ENCODE results near the gene RGMB. TPM values are rescaled to one million over a fixed set of nuclear protein-coding genes. Genes with fewer than 3 reads are reported as not detected.

The RGMB gene
- polyA plus RNA-seq, 1 donor (not counting 4 experiments of a cell fraction or from before 2014, with no cell fraction given): 16.3 TPM

- no peaks in the 10 kb centered on the region for H4K20me1 ChIP-seq (ENCODE audit: control insufficient read depth, extremely low read depth, insufficient read depth, low read length)
- no peaks in the 10 kb centered on the region for H3K4me1 ChIP-seq (ENCODE audit: control insufficient read depth, extremely low read depth, insufficient read depth, low read length)
- H2AFZ ChIP-seq (ENCODE audit: control insufficient read depth, low read length): no peak overlapping the region
- DNase-seq (ENCODE audit: low read depth, low spot score) (no peak), FAIRE-seq (no peak)
- H3K4me2 ChIP-seq (ENCODE audit: control insufficient read depth, extremely low read depth, insufficient read depth, low read depth, low read length): no peak overlapping the region
- no peak overlapping the region for H3K27ac ChIP-seq (ENCODE audit: control insufficient read depth, insufficient read depth, low read length)
- no peaks in the 10 kb centered on the region for H3K79me2 ChIP-seq (ENCODE audit: control insufficient read depth, insufficient read depth, low read length)
- H3K4me3 ChIP-seq (ENCODE audit: control insufficient read depth in 2 of 3, extremely low read depth in 1 of 3, insufficient read depth in 2 of 3, low read depth in 1 of 3, low read length in 3 of 3): no peak overlapping the region
- no peaks in the 10 kb centered on the region for H3K9me1 ChIP-seq (ENCODE audit: control insufficient read depth, extremely low read depth, insufficient read depth, low read length)
- H3K36me3 ChIP-seq (ENCODE audit: control insufficient read depth in 2 of 2, extremely low read depth in 1 of 2, insufficient read depth in 2 of 2, low read length in 2 of 2): no peaks in the 10 kb centered on the region
- dilution Hi-C loops (cut with MboI; ENCODE audit: extremely low pct_ligation_motif_present, low sequenced_read_pairs): loop anchor here (25.0 kb wide), 1 partner anchor 321 kb away; no protein-coding TSS in a partner anchor
- H3K9ac ChIP-seq (ENCODE audit: control insufficient read depth, extremely low read depth, insufficient read depth, low read length): no peak overlapping the region
- no peaks in the 10 kb centered on the region for H3K9me3 ChIP-seq (ENCODE audit: control insufficient read depth, low read depth, low read length)
- no peak for TF ChIP-seq CTCF (optimal IDR thresholded peaks at IDR 0.05 in 1 of 3, IDR thresholded peaks at IDR 0.05 in 1 of 3, conservative IDR thresholded peaks at IDR 0.05 in 1 of 3; ENCODE audit: extremely low read depth in 1 of 3, insufficient read depth in 2 of 3, low read length in 3 of 3)
- no peaks in the 10 kb centered on the region for H3K27me3 ChIP-seq (ENCODE audit: control insufficient read depth, extremely low read depth, insufficient read depth, low read length)
These were observed 15.5 kb upstream of the RGMB start for GRCh38 chr5:98757978-98758377.

GRCh38 chr5:98763001-98763630 is 10.3 kb upstream of the RGMB start:
- H3K4me2 ChIP-seq (ENCODE audit: control insufficient read depth, extremely low read depth, insufficient read depth, low read depth, low read length): no peak overlapping the region

More at GRCh38 chr5:98763001-98763630, 10.3 kb upstream of the RGMB start:
- no peaks in the 10 kb centered on the region for H4K20me1 ChIP-seq (ENCODE audit: control insufficient read depth, extremely low read depth, insufficient read depth, low read length)
- no peaks in the 10 kb centered on the region for H3K9me3 ChIP-seq (ENCODE audit: control insufficient read depth, low read depth, low read length)
- no peaks in the 10 kb centered on the region for H3K79me2 ChIP-seq (ENCODE audit: control insufficient read depth, insufficient read depth, low read length)
- no peaks in the 10 kb centered on the region for H3K36me3 ChIP-seq (ENCODE audit: control insufficient read depth in 2 of 2, extremely low read depth in 1 of 2, insufficient read depth in 2 of 2, low read length in 2 of 2)
- no peak overlapping the region for H3K27ac ChIP-seq (ENCODE audit: control insufficient read depth, insufficient read depth, low read length)
- no peaks in the 10 kb centered on the region for H3K4me1 ChIP-seq (ENCODE audit: control insufficient read depth, extremely low read depth, insufficient read depth, low read length)
- no peak for DNase-seq (ENCODE audit: low read depth, low spot score)
- no peak overlapping the region for H3K4me3 ChIP-seq (ENCODE audit: control insufficient read depth in 2 of 3, extremely low read depth in 1 of 3, insufficient read depth in 2 of 3, low read depth in 1 of 3, low read length in 3 of 3)
- dilution Hi-C loops (cut with MboI; ENCODE audit: extremely low pct_ligation_motif_present, low sequenced_read_pairs): loop anchor here (25.0 kb wide), 1 partner anchor 326 kb away; no protein-coding TSS in a partner anchor
- H3K27me3 ChIP-seq (ENCODE audit: control insufficient read depth, extremely low read depth, insufficient read depth, low read length): no peaks in the 10 kb centered on the region
- TF ChIP-seq EZH2 (IDR thresholded peaks at IDR 0.05; ENCODE audit: low read length) (no peak), CTCF (optimal IDR thresholded peaks at IDR 0.05 in 1 of 3, IDR thresholded peaks at IDR 0.05 in 1 of 3, conservative IDR thresholded peaks at IDR 0.05 in 1 of 3; ENCODE audit: extremely low read depth in 1 of 3, insufficient read depth in 2 of 3, low read length in 3 of 3) (no peak)
- no peak overlapping the region for H3K9ac ChIP-seq (ENCODE audit: control insufficient read depth, extremely low read depth, insufficient read depth, low read length)
- H2AFZ ChIP-seq (ENCODE audit: control insufficient read depth, low read length): no peak overlapping the region
- H3K9me1 ChIP-seq (ENCODE audit: control insufficient read depth, extremely low read depth, insufficient read depth, low read length): no peaks in the 10 kb centered on the region
- no peak for FAIRE-seq

Data from keratinocyte (primary cell).